Liver (tissue), 3 donors: ENCODE results near the gene MXRA8.

ENCODE experiments used
- ATF3 ChIP-seq: IDR thresholded peaks from 2 replicates; pipeline ENCODE4 v1.6.1; 2016; ENCODE audit warnings: antibody characterized with exemption
- CTCF ChIP-seq: fragments of 150-350 bp; IDR thresholded peaks from 2 replicates; pipeline ENCODE4 v1.5.1; 2017; ENCODE audit warnings: improper control_type of control experiment, low read depth, low read length; ENCODE audit not compliant: missing input control
- FOXA1 ChIP-seq: IDR thresholded peaks from 2 replicates; pipeline ENCODE4 v1.6.1; 2016; ENCODE audit warnings: antibody characterized with exemption
- MAX ChIP-seq: IDR thresholded peaks from 2 replicates; pipeline ENCODE4 v1.6.1; 2016; ENCODE audit warnings: antibody characterized with exemption
- REST ChIP-seq: IDR thresholded peaks from 2 replicates; pipeline ENCODE4 v1.6.1; 2016; ENCODE audit warnings: antibody characterized with exemption, mild to moderate bottlenecking
- donor health status: healthy.
- donor health status: healthy.

GRCh38 chr1:1388078-1388472 lies 29.7 kb upstream of the MXRA8 start:
- TF ChIP-seq ATF3 (no peak), CTCF (no peak), REST (no peak), FOXA1 (no peak), MAX (no peak)
